ENCODE measurements around the gene COL23A1. TPM values are rescaled to one million over a fixed set of nuclear protein-coding genes. Genes with fewer than 3 reads are reported as not detected.

Gene COL23A1
- total and polyA plus RNA-seq, 2 of the 13 experiments (the other 11 are each of a cell fraction or from before 2014, with no cell fraction given) = not detected

- in situ Hi-C loops (cut with HindIII; ENCODE audit: extremely low pct_ligation_motif_present, low pct_unique_long_range_greater_than_20kb) = no loop called here
- ChIA-PET CTCF (ENCODE audit: low intra/inter-chr PET ratio, low total read pairs) (no interaction called here), POLR2A (no interaction called here)
- H3K9ac ChIP-seq (ENCODE audit: insufficient read depth, low read depth, low read length) = no peak overlapping the region
- intact Hi-C loops (cut with micrococcal nuclease; ENCODE audit: unreplicated experiment) = no loop called here
- no peak overlapping the region for H3K4me2 ChIP-seq (ENCODE audit: low read depth, low read length)
- H3K9me3 ChIP-seq (ENCODE audit: low read length) = no peaks in the 10 kb centered on the region
- H4K20me1 ChIP-seq (ENCODE audit: insufficient read depth, low read length) = no peaks in the 10 kb centered on the region
- H3K79me2 ChIP-seq (ENCODE audit: insufficient read depth, low read length) = no peaks in the 10 kb centered on the region
- FAIRE-seq = no peak
- no peak overlapping the region for H2AFZ ChIP-seq (ENCODE audit: low read length)
- ATAC-seq = peak; percentile 47; the same call in 2 of the 3 replicates
- TF ChIP-seq RFX5 (IDR thresholded peaks at IDR 0.05; ENCODE audit: low read depth, low read length) (no peak), U2AF1 (optimal IDR thresholded peaks at IDR 0.05; ENCODE audit: low read depth, low read length) (no peak), ZNF737 (CRISPR knock-in tag; IDR thresholded peaks at IDR 0.05; ENCODE audit: borderline replicate concordance) (no peak), ZXDC (CRISPR knock-in tag; IDR thresholded peaks at IDR 0.05) (no peak)
- no peaks in the 10 kb centered on the region for H3K36me3 ChIP-seq (replicated peaks in 1 of 2; ENCODE audit: control insufficient read depth in 1 of 2, insufficient read depth in 2 of 2, low read length in 2 of 2)
- no peak overlapping the region for H3K27ac ChIP-seq (ENCODE audit: extremely low read length, insufficient read depth, low read length)
- H3K27me3 ChIP-seq (ENCODE audit: control insufficient read depth in 1 of 2, insufficient read depth in 2 of 2, low read length in 2 of 2) = peaks cover 5 to 34% of the 10 kb centered on the region in 2 experiments; a peak in 4 of 5 replicates
- no peak for DNase-seq (ENCODE audit: low spot score)
- no TSS peak for BruUV-seq (replicated peaks)
- 12% methylated on average over 10 of the region's 10 CpGs for WGBS (ENCODE audit: low lambda C conversion rate)
- peaks cover 6% of the 10 kb centered on the region; the same call in 1 of the 2 replicates for H3K4me1 ChIP-seq (ENCODE audit: insufficient read depth, low read length)
- no peak overlapping the region for H3K4me3 ChIP-seq (replicated peaks in 1 of 3; ENCODE audit: insufficient read depth in 1 of 3, low read depth in 2 of 3, low read length in 3 of 3)
Measured at GRCh38 chr5:178341851-178342140, 248.4 kb downstream of the COL23A1 start.

GRCh38 chr5:178341091-178341850 lies 248.9 kb downstream of the COL23A1 start:
- intact Hi-C loops (cut with micrococcal nuclease; ENCODE audit: unreplicated experiment) (no loop called here), in situ Hi-C loops (cut with HindIII; ENCODE audit: extremely low pct_ligation_motif_present, low pct_unique_long_range_greater_than_20kb) (no loop called here)
- no peaks in the 10 kb centered on the region for H3K36me3 ChIP-seq (replicated peaks in 1 of 2; ENCODE audit: control insufficient read depth in 1 of 2, insufficient read depth in 2 of 2, low read length in 2 of 2)
- no peak for DNase-seq (ENCODE audit: low spot score)
- FAIRE-seq = no peak
- H3K9ac ChIP-seq (ENCODE audit: insufficient read depth, low read depth, low read length) = no peak overlapping the region
- BruUV-seq (replicated peaks) = no TSS peak
- peaks cover 6% of the 10 kb centered on the region; the same call in 1 of the 2 replicates for H3K4me1 ChIP-seq (ENCODE audit: insufficient read depth, low read length)
- H3K4me3 ChIP-seq (replicated peaks in 1 of 3; ENCODE audit: insufficient read depth in 1 of 3, low read depth in 2 of 3, low read length in 3 of 3) = no peak overlapping the region
- POLR2A ChIA-PET = no interaction called here
- H4K20me1 ChIP-seq (ENCODE audit: insufficient read depth, low read length) = no peaks in the 10 kb centered on the region
- 46% methylated on average over 7 of the region's 15 CpGs for WGBS (ENCODE audit: low lambda C conversion rate)
- H3K27ac ChIP-seq (ENCODE audit: extremely low read length, insufficient read depth, low read length) = no peak overlapping the region
- no peaks in the 10 kb centered on the region for H3K9me3 ChIP-seq (ENCODE audit: low read length)
- H3K4me2 ChIP-seq (ENCODE audit: low read depth, low read length) = no peak overlapping the region
- H2AFZ ChIP-seq (ENCODE audit: low read length) = no peak overlapping the region
- 0 out of 3 replicates have a peak, but pooled peaks have one; percentile 23 for ATAC-seq
- CTCF ChIA-PET (ENCODE audit: low intra/inter-chr PET ratio, low total read pairs) = no interaction called here
- no peaks in the 10 kb centered on the region for H3K79me2 ChIP-seq (ENCODE audit: insufficient read depth, low read length)
- H3K27me3 ChIP-seq (ENCODE audit: control insufficient read depth in 1 of 2, insufficient read depth in 2 of 2, low read length in 2 of 2) = peaks cover 5 to 35% of the 10 kb centered on the region in 2 experiments; a peak in 4 of 5 replicates
- TF ChIP-seq ZBTB40 (IDR thresholded peaks at IDR 0.05) (no peak), ZBTB40 (CRISPR knock-in tag; IDR thresholded peaks at IDR 0.05) (no peak)
